Non-pigmented ciliary epithelial cell (primary cell): ENCODE results near the gene CCR3.
A peak's percentile ranks its signal among the peaks of the same experiment; 100 is the strongest.

Experiments
- DNase-seq: peaks from one replicate; pipeline ENCODE4 v3.0.0-alpha.2; 2010; ENCODE audit warnings: low read depth

Gene CCR3

GRCh38 chr3:46272028-46272451 is 29.8 kb downstream of the CCR3 start:
- DNase-seq, result no peak

GRCh38 chr3:46276497-46277099 is 34.3 kb downstream of the CCR3 start:
- no peak for DNase-seq

GRCh38 chr3:46277476-46277875 is 35.2 kb downstream of the CCR3 start:
- no peak for DNase-seq

DNA sequence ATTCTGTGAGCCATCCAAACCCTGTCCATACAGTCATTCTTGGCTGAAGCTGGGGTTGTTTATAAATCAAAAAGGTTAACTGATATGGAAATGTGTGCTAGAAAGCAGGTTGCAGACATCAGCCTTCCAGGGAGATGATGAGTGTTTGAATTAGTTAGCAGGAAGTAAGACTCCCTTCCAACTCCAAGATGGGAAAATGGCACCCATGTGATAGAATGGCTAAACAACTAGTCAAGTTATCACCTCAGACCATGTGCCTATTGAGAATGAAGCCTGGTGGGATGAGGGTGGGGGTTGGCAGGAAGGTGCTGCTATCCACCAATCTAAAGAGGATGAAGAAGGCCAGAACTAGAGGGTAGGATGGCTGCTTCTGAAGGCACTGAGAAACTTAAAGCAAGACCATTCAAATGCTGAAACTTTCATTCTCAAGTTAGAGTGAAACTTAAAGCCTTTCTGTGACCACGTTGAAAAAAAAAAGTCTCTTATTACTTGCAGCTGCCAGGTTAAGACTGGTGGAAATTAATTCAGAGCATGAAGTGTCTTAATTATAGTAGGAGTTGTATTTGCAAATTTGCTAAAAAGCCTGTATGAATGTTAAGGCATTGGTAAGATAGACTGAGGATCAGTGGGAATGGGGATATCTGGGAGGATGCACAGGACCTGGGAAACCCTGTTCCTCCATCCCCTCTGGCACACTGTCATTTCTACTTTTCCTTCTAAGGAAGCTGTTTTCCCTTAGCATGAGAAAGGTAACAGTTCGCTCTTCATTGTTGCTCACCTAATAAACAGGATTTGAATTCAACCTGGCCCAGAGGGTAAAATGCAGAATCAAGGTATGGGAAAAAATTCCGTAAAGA is 36.8 kb downstream of the CCR3 start:
- DNase-seq, result no peak

GRCh38 chr3:46280105-46280797 is 38.0 kb downstream of the CCR3 start:
- peak; percentile 13 for DNase-seq

GRCh38 chr3:46281551-46281950 is 39.3 kb downstream of the CCR3 start:
- no peak for DNase-seq

- no peak for DNase-seq
Measured at GRCh38 chr3:46282041-46282440, 39.8 kb downstream of the CCR3 start.

DNA sequence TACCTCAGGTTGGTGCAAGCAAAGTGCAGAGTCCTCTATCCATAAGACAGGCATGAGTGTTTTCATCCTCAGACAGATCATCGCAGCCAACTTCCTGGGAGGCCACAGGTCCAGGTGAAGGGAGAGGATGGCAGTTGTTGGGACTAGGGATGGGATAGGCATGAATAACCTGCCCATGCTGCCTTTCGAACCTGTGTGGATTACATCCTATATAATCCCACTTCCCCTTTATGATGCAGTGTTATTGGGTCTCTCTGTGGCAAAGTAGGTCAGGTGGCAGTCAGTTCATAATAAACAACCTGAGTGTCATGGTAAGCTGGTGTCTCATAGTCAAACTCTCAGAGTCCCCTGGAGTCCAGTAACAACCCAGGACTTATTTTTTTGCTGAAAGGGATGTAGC is 40.4 kb downstream of the CCR3 start:
- no peak for DNase-seq

DNA sequence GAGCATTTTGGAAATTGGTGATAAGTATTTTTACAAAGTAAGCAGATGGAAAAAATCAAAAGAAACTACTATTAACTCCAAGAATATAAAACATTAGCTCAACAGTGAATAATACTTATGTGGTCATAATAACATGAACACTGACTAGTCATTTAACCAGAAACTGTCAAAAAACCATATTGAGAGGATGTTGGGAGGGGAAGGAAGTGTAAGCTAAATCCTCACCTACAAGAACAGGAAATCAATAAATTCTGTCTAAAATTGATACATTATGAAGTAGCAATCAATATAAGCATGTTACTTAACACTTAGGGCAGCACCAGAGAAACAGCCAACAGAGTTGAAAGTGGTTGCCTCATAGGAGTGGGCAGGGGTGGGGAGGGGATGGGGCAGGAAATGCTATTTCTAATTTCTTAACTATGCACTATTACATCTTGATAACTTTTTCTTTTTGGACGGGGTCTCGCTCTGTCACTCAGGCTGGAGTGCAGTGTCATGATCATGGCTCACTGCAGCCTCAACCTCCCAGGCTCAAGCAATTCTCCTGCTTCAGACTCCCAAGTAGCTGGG is 41.7 kb downstream of the CCR3 start:
- DNase-seq, result no peak

GRCh38 chr3:46284981-46285683 is 42.9 kb downstream of the CCR3 start:
- no peak for DNase-seq

DNA sequence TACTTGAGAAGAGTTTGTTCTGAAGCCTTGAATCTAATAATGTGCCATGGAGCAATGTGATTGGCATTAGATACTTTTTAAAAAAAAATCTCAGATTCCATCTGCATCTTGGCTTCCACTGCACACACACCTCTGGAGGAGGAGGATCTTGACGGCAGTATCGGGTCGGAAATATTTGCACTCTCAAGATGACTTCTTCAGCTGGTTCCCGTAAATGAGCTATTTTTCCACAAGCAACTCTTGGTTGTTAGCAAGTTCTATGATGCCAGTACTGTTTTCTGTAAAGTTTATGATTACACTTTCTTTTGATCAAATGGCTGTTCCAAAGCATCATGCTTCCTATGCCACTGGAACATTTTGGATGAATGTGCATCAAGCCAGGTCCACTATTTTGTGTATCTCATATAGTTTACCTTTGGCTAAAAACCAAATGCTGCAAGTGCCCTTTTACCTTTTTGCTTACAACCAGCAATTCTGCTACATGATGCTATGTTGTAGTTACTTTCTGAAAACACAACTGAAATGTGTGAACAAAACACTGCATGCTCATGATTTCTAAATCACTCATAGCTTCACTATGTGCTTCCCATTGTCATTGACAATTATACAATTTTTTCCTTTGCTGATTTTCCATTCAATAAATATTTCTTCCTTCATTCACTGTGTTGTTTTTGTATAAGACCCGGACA is 43.8 kb downstream of the CCR3 start:
- no peak for DNase-seq

DNA sequence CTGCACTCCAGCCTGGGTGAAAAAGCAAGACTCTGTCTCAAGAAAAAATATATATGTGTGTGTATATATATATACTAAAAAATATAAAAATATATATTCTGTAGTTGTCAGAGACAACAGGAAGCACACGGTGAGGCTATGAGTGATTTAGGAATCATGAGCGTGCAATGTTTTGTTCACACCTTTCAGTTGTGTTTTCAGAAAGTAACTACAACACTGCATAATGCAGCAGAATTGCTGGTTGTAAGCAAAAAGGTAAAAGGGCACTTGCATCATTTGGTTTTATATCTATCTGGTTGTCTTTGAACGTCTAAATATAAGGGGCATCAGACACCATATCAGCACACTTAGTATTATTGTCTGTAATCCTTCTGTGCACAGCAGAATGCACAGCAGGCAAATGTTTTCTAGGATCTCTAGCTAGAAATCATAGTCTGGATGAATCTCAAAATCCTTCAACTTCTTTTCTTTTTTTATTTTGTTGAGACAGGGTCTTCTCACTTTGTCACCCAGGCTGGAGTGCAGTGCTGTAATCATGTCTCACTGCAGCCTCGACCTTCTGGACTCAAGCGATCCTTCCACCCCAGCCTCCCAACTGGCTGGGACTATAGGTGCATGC is 44.8 kb downstream of the CCR3 start:
- DNase-seq, result no peak

- no peak for DNase-seq
Measured at GRCh38 chr3:46289551-46289950, 47.3 kb downstream of the CCR3 start.

DNA sequence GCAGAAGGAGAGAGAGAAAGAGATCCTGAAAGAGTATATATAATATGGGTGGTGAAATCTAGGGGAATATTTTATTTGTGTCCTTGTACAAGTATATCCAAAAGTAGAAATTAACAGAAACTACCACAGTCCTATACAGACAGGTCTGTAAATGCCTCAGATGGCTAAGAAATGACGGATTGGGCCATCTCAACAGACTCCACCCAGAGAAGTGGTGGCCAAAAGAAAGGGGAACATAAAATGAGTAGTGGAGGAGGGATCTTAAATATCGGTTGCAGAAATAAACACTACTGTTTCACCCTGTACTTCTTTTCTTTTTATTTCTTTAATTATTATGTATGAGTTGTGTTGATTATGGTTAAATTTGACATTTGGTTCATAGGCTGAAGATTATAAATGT is 47.7 kb downstream of the CCR3 start:
- DNase-seq, result no peak

DNA sequence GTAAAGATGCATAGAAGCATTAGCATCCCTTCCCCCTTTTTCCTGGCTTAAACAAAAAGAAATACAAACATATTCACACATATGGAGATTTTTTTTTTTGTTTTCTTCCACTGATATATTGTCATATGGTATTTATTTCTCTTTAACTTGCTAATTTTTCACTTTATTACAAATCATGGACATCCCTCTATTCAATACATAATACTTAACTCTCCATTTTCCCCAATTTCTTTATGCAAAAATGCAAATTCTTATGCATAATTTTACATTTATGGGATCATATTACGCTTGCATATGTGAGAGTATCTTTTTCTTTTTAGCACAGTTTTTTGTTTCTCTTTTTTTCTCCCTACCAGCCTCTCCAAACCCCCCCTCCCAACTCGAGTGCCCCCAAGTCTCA is 48.8 kb downstream of the CCR3 start:
- no peak for DNase-seq

GRCh38 chr3:46293035-46293724 is 50.9 kb downstream of the CCR3 start:
- DNase-seq, result no peak

DNA sequence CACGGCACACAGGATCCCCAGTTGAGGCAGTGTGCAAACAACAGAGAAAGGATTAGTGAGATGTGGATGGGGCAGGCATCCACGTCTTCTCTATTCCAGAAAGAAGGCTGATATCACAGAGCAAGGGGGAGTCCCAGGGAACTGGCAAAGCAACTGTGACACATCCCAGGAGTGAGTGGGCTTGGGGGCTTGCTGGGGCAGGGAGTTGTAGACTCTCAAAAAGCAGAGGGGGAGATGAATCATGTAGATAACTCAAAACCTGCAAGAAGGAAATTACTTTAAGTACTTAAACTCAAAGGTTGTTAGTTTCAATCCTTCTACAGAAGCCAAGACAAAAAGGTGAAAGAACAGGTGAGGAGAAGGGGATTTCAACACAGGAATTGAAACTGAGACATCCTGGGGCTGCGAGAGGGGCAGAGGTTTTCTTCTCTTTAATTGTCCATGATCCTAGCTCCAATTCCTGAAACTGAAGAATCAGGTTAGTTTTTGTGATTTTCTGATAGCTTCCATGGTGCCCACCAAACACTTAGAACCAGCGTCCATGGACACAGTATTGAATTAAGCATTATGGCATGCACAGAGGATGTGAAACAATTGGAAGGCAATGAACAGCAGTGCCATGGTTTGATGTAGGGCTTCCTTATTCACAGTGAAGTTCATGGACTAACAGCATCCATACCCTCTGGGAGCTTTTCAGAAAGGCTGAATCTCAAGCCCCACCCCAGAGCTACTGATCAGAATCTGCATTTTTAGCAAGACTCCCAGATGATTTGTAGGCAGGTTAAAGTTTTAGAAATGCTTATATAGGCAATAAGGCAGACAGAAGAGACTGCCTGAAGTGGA is 52.0 kb downstream of the CCR3 start:
- DNase-seq, result no peak

DNA sequence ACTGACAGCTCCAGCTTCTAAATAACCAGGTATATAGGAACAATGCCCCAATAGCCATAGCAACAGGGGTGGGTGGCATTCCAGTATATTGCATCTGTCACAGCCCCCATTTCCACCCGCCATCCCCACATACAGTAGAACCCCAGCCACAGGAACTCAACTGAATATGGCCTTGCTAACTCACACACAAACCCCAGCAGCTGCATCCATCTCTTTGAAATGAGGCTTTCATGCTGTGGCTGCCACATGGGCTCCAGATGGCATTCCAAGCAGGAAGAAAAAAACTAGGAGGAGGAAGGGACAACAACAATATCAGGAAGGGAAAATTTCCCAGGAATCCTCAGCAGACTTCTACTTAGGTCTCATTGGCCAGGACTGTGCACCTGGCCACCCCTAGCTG is 54.6 kb downstream of the CCR3 start:
- DNase-seq, result no peak

- DNase-seq, result no peak
Measured at GRCh38 chr3:46297658-46298423, 55.6 kb downstream of the CCR3 start.
